ENCODE results near the gene ENPP1.

Gene ENPP1

GRCh38 chr6:131917763-131918649, 110.2 kb downstream of the ENPP1 start:
- no peak for DNase-seq

GRCh38 chr6:131918650-131919355, 111.0 kb downstream of the ENPP1 start:
- no peak for DNase-seq

- DNase-seq: no peak
Measured at GRCh38 chr6:131920656-131921055, 112.8 kb downstream of the ENPP1 start.

GRCh38 chr6:131923356-131923755, 115.5 kb downstream of the ENPP1 start:
- no peak for DNase-seq

GRCh38 chr6:131924881-131925474, 117.2 kb downstream of the ENPP1 start:
- no peak for DNase-seq

- DNase-seq: no peak
Measured at GRCh38 chr6:131929264-131929663, 121.4 kb downstream of the ENPP1 start.

- DNase-seq: no peak
Measured at GRCh38 chr6:131929976-131930375, 122.2 kb downstream of the ENPP1 start.

- no peak for DNase-seq
Measured at GRCh38 chr6:131931063-131931750, 123.4 kb downstream of the ENPP1 start.

- DNase-seq: no peak
Measured at GRCh38 chr6:131936156-131936555, 128.3 kb downstream of the ENPP1 start.

GRCh38 chr6:131937226-131937625, 129.4 kb downstream of the ENPP1 start:
- DNase-seq: no peak

- DNase-seq: no peak
Measured at GRCh38 chr6:131937703-131938631, 130.1 kb downstream of the ENPP1 start.

Data from NCI-H2029 (cell line).